Pancreas (tissue), 10 donors: ENCODE data around the gene FOXRED2. TPM values are rescaled to one million over a fixed set of nuclear protein-coding genes. Genes with fewer than 3 reads are reported as not detected.

Experiments
- ATAC-seq, 4 donors: fragments of 200-7000 bp; cut with Tn5 transposase; one replicate each; pipeline versions ENCODE4 v1.8.0 to v1.9.1; 2020; ENCODE audit warnings: mild to moderate bottlenecking in 4 of 4, moderate library complexity in 4 of 4
- DNase-seq, 6 donors: peaks; one replicate each; pipeline ENCODE4 v3.0.0-alpha.2; 2020
- FAIRE-seq: peaks from 2 replicates; lab custom pipeline; 2012; peaks lifted over from hg19 to GRCh38; lab: Jason Lieb, UNC
- H3K27ac ChIP-seq, 4 donors: fragments of 200-600 bp; sonication (generic); 1 replicate in 3 of 4; 2 replicates in 1 of 4; pipeline versions ENCODE4 v1.5.0 to v1.8.0; 2020
- H3K27me3 ChIP-seq, 4 donors: fragments of 200-600 bp; one replicate each; pipeline ENCODE4 v1.8.0; 2021
- H3K36me3 ChIP-seq, 3 donors: fragments of 200-600 bp; sonication (generic) in 1 of 3; one replicate each; pipeline versions ENCODE4 v1.5.0 to v1.8.0; 2020 to 2021
- H3K4me1 ChIP-seq, 3 donors: fragments of 200-600 bp; one replicate each; pipeline ENCODE4 v1.8.0; 2021
- H3K4me3 ChIP-seq, 4 donors: fragments of 200-600 bp; sonication (generic) in 2 of 4; one replicate each; pipeline versions ENCODE4 v1.5.0 to v1.8.0; 2020 to 2021
- H3K9me3 ChIP-seq, 4 donors: fragments of 200-600 bp; one replicate each; pipeline ENCODE4 v1.8.0; 2021
- WGBS, 2 donors: extraction: QIAGEN DNeasy Blood & Tissue Kit; methylation state at CpG; one replicate each; pipeline ENCODE4 v1.1.7; 2013; 5-methylcytosine and 5-hydroxymethylcytosine counted together
- intact Hi-C, 3 donors: fragments of 100-400 bp; cut with DNase I; formaldehyde crosslinking; loops; one replicate each; pipeline versions ENCODE4 v1.11.1 to v1.14.2; 2022
- polyA plus RNA-seq, 2 donors: library from polyadenylated mRNA; stranded (reverse); fragments of 200-250 nt; gene quantifications; one replicate each; pipeline ENCODE4 v1.2.3, GENCODE V29; 2013
- total RNA-seq, 6 donors: library from RNA; stranded (reverse); fragmentation: NEBNext Ultra II Directional in 4 of 6; extraction: Animal tissue kit (Norgen Biotek cat#: 25700) in 4 of 6; gene quantifications; one replicate each; pipeline versions ENCODE4 v1.2.1 to v1.2.4, GENCODE V29; 2021 to 2023
- TF ChIP-seq, protein P1 (sequence below), 4 donors: fragments of 200-600 bp; sonication (generic) in 3 of 4; IDR thresholded peaks; one replicate each; pipeline versions ENCODE4 v1.5.0 to v1.8.0; 2021; ENCODE audit warnings: antibody characterized with exemption in 4 of 4
- donor health status: healthy with polysubstance abuse.
- donor health status: DM: no; HTN: no; CAD: no; lungs with moderate emphysema.
- donor health status: DM: no; HTN: no; CAD: no.
- donor health status: control.
- donor health status: control.
- donor health status: Bipolar disorder and iron deficiency.
- donor health status: DM: yes; HTN: yes; CAD: no.
- donor health status: DM: no; HTN: no; CAD: no.
- donor health status: DM: no; HTN: no; CAD: no.
- donor health status: DM: yes; HTN: yes; CAD: no.

FOXRED2 gene
- total and polyA plus RNA-seq, 8 donors = 2.0 to 6.0 (median 4.7) TPM

DNA sequence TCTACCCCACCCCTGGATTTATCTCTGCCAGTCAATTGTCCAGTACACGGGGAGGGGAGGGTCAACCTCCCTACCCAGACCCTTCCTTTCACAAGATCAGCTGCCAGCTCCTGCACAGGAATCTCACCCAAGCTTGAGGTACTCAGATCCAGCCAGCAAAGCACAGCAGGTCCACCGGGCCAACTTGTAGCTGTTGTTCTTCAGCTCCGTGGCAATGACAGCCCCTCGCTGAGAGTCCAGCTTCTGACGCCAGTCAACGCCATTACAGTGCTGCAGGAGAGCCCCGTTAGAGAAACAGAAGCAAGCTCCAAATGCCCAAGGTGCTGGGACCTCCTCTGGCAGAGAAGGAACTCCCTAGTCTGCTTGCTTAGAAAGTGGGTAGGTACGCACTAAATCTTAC lies 5.5 kb upstream of the FOXRED2 start:
- no peaks in the 10 kb centered on the region for H3K9me3 ChIP-seq
- no peaks in the 10 kb centered on the region for H3K27me3 ChIP-seq
- ATAC-seq = no peak
- 91 to 95% methylated on average over 8 of the region's 8 CpGs for WGBS, 2 donors
- H3K36me3 ChIP-seq = peaks cover 18 to 71% (median 60%) of the 10 kb centered on the region in 3 donors
- intact Hi-C loops = no loop called here
- peaks cover 0 to 3% (median 2%) of the 10 kb centered on the region in 3 donors for H3K4me1 ChIP-seq
- no peak overlapping the region for H3K27ac ChIP-seq
- no peak overlapping the region for H3K4me3 ChIP-seq
- DNase-seq = no peak
- FAIRE-seq = no peak
- TF ChIP-seq, protein P1, sequence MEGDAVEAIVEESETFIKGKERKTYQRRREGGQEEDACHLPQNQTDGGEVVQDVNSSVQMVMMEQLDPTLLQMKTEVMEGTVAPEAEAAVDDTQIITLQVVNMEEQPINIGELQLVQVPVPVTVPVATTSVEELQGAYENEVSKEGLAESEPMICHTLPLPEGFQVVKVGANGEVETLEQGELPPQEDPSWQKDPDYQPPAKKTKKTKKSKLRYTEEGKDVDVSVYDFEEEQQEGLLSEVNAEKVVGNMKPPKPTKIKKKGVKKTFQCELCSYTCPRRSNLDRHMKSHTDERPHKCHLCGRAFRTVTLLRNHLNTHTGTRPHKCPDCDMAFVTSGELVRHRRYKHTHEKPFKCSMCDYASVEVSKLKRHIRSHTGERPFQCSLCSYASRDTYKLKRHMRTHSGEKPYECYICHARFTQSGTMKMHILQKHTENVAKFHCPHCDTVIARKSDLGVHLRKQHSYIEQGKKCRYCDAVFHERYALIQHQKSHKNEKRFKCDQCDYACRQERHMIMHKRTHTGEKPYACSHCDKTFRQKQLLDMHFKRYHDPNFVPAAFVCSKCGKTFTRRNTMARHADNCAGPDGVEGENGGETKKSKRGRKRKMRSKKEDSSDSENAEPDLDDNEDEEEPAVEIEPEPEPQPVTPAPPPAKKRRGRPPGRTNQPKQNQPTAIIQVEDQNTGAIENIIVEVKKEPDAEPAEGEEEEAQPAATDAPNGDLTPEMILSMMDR (IDR thresholded peaks at IDR 0.05) = no peak

DNA sequence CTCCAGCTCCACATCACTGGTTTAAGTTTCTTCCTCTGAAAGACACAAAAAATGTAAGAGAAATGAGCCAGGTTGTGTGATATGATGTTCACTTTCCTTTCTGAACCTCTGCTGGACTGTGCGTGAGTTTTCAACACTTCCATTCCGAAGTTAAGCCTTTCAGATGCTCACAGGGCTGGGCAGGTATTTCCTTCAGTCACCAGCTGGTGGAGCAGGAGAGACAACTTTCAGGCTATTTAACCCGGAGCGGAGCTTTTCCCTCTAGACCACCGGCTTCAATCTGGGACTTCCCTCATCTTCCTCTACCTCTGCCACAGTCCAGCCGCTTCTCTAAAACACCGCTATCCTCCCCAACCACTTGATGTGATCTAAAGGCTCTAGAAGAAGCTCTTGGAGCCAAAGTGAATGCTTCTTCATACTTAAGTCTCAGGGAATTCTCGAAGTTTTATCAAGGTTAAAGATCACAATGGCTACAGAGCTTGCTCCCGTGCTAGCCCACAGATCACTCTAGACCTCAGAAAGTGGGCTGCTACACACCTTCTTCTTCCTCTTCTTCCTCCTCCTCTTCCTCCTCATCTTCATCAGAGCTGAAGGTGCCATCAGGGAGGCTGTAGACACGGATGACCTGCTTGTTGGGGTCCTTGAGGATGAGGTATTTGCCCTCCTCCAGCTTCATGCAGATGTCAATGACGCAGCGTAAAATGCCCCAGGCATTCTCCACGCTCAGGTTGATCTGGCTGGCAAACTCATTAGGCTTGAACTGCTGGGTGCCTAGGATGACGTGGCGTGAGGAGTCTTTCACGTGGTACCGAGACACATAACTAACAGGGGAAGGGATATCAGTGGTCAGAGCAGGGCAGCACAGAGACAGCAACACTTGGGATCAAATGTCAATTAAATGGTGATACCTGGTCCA lies 4.4 kb upstream of the FOXRED2 start:
- no peaks in the 10 kb centered on the region for H3K27me3 ChIP-seq
- FAIRE-seq (no peak), ATAC-seq (peak in 2 of 4 donors; percentile 10 to 39)

DNA sequence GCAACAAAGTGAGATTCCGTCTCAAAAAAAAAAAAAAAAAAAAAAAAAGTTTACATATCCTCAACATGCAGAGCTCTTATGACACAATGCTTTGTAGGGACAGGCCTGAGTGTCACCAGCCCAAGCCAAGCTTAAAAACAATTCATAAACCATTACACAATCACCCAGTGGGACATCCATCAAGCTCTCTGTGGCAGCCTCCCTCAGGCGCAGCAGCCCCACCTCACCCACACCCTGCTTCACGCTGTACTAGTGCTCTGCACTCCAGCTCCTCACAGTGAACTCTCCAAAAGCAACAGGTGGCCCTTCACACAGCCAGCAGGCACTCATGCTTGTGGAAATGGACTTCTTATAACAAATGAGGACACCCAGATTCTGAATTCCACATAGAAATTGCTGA lies 3.5 kb upstream of the FOXRED2 start:
- TF ChIP-seq, protein P1 (IDR thresholded peaks at IDR 0.05) = no peak
- Histone ChIP-seq H3K9me3 (no peaks in the 10 kb centered on the region), H3K36me3 (peaks cover 7 to 52% (median 44%) of the 10 kb centered on the region in 3 donors), H3K27ac (no peak overlapping the region), H3K27me3 (no peaks in the 10 kb centered on the region), H3K4me1 (peaks cover 0 to 7% (median 5%) of the 10 kb centered on the region in 3 donors), H3K4me3 (no peak overlapping the region)
- FAIRE-seq (no peak), DNase-seq (no peak), ATAC-seq (no peak)
- WGBS, 2 donors = 83 to 95% methylated on average over 2 to 3 of the region's 3 CpGs
- intact Hi-C loops = no loop called here

More for the DNA sequence above, 4.4 kb upstream of the FOXRED2 start:
- Histone ChIP-seq H3K9me3 (no peaks in the 10 kb centered on the region), H3K27ac (no peak overlapping the region), H3K4me1 (peaks cover 0 to 7% (median 5%) of the 10 kb centered on the region in 3 donors), H3K4me3 (no peak overlapping the region), H3K36me3 (peaks cover 8 to 60% (median 52%) of the 10 kb centered on the region in 3 donors)
- intact Hi-C loops = no loop called here
- WGBS, 2 donors = 69 to 73% methylated on average over 17 of the region's 17 CpGs
- DNase-seq = no peak
- TF ChIP-seq, protein P1 (IDR thresholded peaks at IDR 0.05) = peak in 1 of 4 donors; percentile 22

DNA sequence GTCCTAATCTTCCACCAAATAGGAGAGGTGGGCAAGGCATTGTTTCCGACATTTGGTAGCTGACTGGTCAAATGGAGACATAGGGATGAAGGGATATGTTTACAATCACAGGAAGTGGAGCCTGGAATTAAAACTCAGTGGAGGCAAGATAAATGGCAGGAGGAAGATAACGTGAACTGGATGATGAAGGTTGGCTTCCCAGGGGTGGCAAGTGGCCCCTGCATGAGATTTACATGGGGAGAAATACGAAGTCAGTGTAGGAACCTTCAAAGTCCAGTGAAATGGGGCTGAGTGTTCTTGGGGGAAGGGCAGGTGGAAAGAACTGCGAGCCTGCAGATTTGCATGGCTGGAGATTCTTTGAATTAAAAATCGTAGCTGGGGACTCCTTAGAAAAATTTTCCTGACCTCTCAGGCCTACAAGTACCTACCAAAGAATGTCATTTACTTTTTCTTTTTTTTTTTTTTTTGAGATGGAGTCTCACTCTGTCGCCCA lies 724 bp upstream of the FOXRED2 start:
- Histone ChIP-seq H3K9me3 (no peaks in the 10 kb centered on the region), H3K4me3 (peak overlapping the region in 3 of 4 donors; percentile 48 to 66 (median 56)), H3K4me1 (peaks cover 0 to 7% (median 5%) of the 10 kb centered on the region in 3 donors), H3K27me3 (no peaks in the 10 kb centered on the region), H3K27ac (peak overlapping the region; percentile 32 to 73 (median 67)), H3K36me3 (peaks cover 0 to 25% (median 16%) of the 10 kb centered on the region in 3 donors)
- TF ChIP-seq, protein P1 (IDR thresholded peaks at IDR 0.05) = no peak
- FAIRE-seq (no peak), ATAC-seq (no peak), DNase-seq (no peak)
- 86 to 88% methylated on average over 6 of the region's 6 CpGs for WGBS, 2 donors
- intact Hi-C loops = no loop called here
